GM21515 (cell line): ENCODE measurements around the gene SYT14.
A peak's percentile ranks its signal among the peaks of the same experiment; 100 is the strongest.
"Not testable (repeated sequence)": the region's sequence is repeated elsewhere in the genome, so short reads cannot be mapped to it uniquely, and the experiment has no call there.

Source experiments
- ATAC-seq: cut with Tn5 transposase; IDR thresholded peaks from one replicate; pipeline ENCODE4 v1.9.1; 2021; ENCODE audit not compliant: unreplicated experiment

SYT14 gene

GRCh38 chr1:209937996-209938959 lies at the start of gene SYT14:
TSS of gene SYT14 (plus strand) at chr1:209938217. CDS start at chr1:209938265, 48 bp downstream.
- no peak for ATAC-seq

DNA sequence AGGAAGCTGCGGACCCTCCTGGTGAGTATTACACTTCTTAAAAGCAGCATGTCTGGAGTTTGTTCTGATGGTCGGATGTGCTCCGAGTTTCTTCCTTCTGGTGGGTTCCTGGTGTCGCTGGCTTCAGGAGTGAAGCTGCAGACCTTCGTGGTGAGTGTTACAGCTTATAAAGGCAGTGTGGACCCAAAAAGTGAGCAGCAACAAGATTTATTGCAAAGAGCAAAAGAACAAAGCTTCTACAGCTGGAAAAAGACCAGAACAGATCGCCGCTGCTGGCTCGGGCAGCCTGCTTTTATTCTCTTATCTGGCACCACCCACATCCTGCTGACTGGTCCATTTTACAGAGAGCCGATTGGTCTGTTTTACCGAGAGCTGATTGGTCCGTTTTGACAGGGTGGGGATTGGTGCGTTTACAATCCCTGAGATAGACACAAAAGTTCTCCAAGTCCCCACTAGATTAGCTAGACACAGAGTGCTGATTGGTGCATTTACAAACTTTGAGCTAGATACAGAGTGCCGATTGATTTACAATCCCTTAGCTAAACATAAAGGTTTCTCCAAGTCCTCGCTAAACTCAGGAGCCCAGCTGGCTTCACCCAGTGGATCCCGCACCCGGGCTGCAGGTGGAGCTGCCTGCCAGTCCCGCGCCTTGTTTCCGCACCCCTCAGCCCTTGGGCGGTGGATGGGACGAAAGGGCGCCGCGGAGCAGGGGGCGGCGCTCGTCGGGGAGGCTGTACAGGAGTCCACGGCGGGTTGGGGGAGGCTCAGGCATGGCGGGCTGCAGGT lies 49.5 kb upstream of the SYT14 start:
- not testable (repeated sequence) for ATAC-seq

DNA sequence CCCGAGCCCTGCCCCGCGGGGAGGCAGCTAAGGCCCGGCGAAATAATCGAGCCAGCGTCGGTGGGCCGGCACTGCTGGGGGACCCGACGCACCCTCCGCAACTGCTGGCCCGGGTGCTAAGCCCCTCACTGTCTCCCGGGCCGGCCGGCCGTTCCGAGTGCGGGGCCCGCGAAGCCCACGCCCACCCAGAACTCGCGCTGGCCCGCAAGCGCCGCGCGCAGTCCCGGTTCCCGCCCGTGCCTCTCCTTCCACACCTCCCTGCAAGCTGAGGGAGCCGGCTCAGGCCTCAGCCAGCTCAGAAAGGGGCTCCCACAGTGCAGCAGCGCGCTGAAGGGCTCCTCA lies 49.0 kb upstream of the SYT14 start:
- no peak for ATAC-seq

DNA sequence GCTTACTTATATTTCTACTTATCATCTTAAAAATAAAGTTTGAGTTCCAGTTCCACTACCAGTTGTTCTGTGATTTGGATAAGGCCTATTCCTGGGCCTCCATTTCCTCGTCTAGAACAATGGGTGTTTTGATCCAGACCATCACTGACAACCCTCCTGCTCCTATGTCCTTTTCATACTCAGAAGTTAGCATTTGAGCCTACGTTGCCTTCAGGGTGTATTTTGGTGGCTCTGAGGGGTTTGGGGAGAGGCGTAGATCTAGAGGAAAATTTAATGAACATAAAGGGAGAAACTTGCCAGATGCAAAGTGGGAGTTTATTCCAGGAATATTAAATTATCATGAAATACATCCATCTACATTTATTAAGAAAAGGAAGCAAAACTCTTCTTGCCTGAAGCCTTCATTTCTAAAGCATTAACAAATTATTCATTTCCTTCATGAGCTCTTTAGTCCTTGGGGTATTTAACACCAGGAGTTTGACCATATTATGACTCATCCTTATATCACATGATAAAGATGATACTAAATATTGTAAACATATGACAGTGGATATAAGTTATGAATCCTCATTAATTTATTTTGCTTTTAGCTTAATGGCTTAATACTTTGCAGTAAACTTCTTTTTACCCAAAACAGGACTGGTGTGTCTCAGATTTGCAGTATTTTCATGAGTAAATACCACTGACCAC lies 47.2 kb upstream of the SYT14 start:
- no peak for ATAC-seq

DNA sequence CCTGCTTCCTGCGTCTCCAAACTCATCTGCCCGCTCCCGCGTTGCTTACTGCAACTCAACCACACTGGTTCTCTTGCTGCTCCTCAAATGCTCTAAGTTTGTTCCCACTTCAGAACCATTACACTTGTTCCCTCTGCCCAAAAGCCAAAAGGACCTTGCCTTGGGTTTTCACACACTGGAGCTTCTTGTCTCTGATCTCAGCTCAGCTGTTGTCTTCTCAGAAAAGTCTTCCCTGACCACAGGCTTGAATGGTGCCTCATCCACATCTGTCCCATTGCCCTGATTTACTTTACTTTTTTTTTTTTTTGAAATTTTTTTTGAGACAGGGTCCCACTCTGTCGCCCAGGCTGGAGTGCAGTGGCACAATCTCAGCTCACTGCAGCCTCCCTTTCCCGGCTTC lies 44.3 kb upstream of the SYT14 start:
- ATAC-seq = no peak

DNA sequence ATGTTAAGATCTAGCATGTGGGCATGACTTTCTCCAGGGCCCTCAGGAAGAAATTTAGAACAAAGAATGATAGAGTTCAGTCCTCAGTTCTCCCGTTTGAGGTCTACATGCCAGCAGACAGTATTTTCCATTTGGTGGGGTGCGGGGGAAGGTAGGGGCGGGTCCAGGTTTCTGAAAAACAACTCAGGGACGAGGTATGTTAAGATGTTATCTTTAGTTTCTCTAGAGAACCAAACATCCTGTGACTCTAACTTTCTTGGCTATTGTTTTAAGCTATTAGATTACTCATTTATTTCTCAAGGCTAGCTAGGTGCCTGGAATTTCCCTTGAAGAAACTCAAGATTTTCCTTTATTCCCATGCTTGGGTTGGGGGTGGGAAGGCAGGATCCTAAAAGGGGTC lies 42.3 kb upstream of the SYT14 start:
- no peak for ATAC-seq

DNA sequence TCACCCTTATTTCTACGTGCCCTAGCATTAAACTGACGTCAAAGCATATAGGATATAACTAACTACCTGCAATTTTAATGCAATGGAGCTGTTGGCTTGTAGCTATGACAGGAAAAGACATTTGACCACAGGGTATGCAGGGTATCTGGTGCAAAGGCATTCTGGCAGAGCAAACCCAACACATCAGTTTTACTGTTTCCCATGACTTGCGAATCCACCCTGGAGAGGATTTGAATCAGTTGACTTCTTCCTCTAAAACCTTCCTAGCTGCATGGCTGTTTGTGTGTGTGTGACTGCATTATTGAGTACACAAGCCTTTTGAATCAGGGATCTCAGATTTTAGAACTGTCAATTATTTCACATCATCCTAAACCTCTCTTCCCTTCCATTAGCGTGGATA lies 41.7 kb upstream of the SYT14 start:
- no peak for ATAC-seq

DNA sequence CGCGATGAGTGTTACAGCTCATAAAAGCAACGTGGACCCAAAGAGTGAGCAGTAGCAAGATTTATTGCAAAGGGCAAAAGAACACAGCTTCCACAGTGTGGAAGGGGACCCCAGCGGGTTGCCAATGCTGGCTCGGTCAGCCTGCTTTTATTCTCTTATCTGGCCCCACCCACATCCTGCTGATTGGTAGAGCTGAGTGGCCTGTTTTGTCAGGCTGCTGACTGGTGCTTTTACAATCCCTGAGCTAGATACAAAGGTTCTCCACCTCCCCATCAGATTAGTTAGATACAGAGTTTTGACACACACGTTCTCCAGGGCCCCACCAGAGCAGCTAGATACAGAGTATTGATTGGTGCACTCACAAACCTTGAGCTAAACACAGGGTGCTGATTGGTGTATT lies 39.7 kb upstream of the SYT14 start:
- ATAC-seq = not testable (repeated sequence)

GRCh38 chr1:209898851-209899250 lies 39.2 kb upstream of the SYT14 start:
- ATAC-seq = not testable (repeated sequence)

GRCh38 chr1:209899948-209900347 lies 38.1 kb upstream of the SYT14 start:
- ATAC-seq = peak; percentile 54

- ATAC-seq = no peak
Measured at GRCh38 chr1:209900734-209901133, 37.3 kb upstream of the SYT14 start.

DNA sequence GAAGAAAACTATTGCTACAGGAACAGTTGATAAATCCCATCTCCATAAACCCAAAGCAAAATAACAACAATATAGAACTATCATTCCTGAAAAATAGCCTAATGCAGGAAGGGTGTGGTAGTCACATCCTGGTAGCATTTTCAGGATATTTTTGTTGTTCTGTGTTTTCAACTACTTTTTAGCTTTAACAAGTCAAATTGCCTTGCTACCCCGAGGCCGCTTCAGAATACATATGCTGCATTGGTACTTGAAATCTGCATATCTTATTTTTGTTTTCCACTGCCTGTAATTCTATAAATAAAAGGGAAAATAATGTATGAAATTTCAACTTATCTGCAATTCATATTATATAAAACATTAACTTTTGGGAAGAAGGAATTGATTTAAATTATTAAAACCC lies 36.8 kb upstream of the SYT14 start:
- ATAC-seq = no peak

DNA sequence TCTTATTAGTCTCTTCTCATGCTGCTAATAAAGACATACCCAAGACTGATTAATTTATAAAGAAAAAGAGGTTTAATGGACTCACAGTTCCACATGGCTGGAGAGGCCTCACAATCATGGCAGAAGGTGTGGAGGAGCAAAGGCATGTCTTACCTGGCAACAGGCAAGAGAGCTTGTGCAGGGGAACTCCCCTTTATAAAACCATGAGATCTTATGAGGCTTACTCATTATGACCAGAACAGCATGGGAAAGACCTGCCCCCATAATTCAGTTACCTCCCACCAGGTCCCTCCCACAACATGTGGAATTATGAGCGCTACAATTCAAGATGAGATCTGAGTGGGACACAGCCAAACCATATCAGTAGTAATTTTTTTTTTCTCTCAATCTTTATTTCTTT lies 33.2 kb upstream of the SYT14 start:
- not testable (repeated sequence) for ATAC-seq

- ATAC-seq = no peak
Measured at GRCh38 chr1:209911746-209912145, 26.3 kb upstream of the SYT14 start.

GRCh38 chr1:209912306-209912705 lies 25.7 kb upstream of the SYT14 start:
- no peak for ATAC-seq

- not testable (repeated sequence) for ATAC-seq
Measured at GRCh38 chr1:209919637-209920036, 18.4 kb upstream of the SYT14 start.

DNA sequence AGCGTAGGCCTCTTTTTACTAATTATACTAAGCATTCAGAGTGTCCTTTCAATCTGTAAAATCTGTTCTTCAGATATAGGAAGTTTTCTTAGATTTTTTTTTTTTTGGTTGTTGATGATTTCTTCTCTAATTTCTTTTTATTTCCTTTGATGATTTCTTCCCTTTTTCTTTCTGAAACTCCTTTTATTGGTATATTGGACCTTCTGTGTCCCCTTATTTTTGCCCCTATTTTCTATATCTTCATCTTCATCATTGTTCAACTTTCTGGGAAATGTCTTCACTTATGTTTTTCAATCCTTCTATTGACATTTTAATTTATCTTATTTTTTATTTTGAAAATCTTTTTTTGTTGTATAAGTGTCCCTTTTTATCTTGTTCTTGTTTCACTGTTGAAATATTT lies 17.2 kb upstream of the SYT14 start:
- no peak for ATAC-seq

GRCh38 chr1:209924390-209924789 lies 13.6 kb upstream of the SYT14 start:
- ATAC-seq = no peak

DNA sequence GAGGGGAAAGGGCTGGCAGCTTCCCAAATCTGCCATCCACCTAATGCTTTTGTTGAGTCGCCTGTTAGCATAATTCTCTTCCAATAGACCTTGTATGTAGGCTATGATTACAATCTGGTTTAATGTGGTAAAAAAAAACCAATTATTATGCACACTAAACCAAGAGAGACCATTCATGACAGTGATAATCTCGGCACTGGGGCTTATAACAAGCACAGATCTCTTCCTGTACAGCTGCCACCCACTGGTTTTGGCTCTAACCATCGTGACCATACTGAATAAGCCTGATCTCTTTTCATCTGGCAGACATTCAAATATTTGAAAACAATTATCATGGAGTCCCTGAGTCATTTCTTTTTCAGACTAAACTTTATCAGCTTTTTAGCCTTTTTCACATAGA lies 12.0 kb upstream of the SYT14 start:
- ATAC-seq = no peak

GRCh38 chr1:209927466-209927865 lies 10.6 kb upstream of the SYT14 start:
- ATAC-seq = no peak

DNA sequence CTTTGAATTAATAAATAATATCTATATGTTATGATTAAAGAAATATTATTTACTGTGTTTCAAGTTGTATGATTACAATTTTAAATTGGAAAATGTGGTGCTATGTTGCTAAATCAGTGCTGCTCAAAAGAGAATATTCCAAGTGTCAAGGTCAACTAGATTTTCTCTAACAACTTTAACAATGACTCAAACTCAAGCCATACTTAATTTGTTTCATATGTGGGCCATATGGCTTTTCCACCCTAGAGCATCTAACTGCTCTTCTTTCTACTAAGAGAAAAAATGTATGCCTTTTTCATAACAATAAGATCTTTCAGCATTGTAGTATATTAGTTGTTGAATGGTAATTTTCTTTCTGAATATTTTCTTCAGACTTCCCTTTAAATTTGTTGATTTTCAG lies 8.3 kb upstream of the SYT14 start:
- ATAC-seq = no peak
